Central memory CD8-positive, alpha-beta T cell (primary cell): ENCODE results near the gene OR9G4.

ENCODE experiments used
- ATAC-seq: fragments of 150-1000 bp; cut with Tn5 transposase; replicated peaks from 2 replicates; pipeline ENCODE4 v1.10.0; 2022; ENCODE audit warnings: mild to moderate bottlenecking, moderate FRiP score, moderate number of reproducible peaks; ENCODE audit not compliant: poor library complexity, severe bottlenecking; ENCODE audit errors: extremely low read depth
- DNase-seq, 2 donors: peaks; one replicate each; pipeline ENCODE4 v3.0.0; 2021; ENCODE audit warnings: low spot score in 2 of 2
- H3K27ac Mint-ChIP-seq: one replicate; pipeline ENCODE4 v1.8.0; 2022; ENCODE audit warnings: low read depth, mild to moderate bottlenecking, moderate library complexity, mixed read lengths
- H3K27me3 Mint-ChIP-seq: one replicate; pipeline ENCODE4 v1.8.0; 2022; ENCODE audit warnings: mixed read lengths
- H3K36me3 Mint-ChIP-seq: one replicate; pipeline ENCODE4 v1.8.0; 2022; ENCODE audit warnings: mild to moderate bottlenecking, moderate library complexity, mixed read lengths; ENCODE audit not compliant: insufficient read depth
- H3K4me1 Mint-ChIP-seq: one replicate; pipeline ENCODE4 v1.8.0; 2022; ENCODE audit warnings: mixed read lengths
- H3K4me3 Mint-ChIP-seq: one replicate; pipeline ENCODE4 v1.8.0; 2022; ENCODE audit warnings: mild to moderate bottlenecking, moderate library complexity, mixed read lengths
- H3K9me3 Mint-ChIP-seq: one replicate; pipeline ENCODE4 v1.8.0; 2022; ENCODE audit warnings: mixed read lengths

OR9G4 gene

DNA sequence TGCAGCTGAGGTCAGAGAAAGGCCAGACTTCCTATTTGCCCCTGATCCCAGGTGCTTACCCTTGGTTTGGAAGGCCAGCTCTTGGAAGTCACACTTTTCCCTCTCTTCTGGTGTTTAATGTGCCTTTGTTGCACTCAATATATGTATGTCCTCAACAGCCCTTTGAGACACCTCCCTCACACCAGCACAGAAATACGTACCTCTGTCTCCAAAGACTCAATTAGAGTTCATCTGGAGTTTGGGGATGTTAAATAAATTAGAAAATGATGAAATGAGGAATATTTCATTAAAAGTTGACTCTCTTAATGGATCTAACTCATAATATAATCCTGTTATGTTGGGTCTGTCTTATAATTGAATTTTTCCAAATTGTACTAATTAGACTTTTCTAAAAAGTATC is at the start of gene OR9G4:
Gene OR9G4 (minus strand): TSS at position 101 of the 400 bp plus-strand sequence. CDS start 4,931 bp downstream, outside the sequence.
- no peaks in the 10 kb centered on the region for H3K36me3 Mint-ChIP-seq
- DNase-seq, result no peak

DNA sequence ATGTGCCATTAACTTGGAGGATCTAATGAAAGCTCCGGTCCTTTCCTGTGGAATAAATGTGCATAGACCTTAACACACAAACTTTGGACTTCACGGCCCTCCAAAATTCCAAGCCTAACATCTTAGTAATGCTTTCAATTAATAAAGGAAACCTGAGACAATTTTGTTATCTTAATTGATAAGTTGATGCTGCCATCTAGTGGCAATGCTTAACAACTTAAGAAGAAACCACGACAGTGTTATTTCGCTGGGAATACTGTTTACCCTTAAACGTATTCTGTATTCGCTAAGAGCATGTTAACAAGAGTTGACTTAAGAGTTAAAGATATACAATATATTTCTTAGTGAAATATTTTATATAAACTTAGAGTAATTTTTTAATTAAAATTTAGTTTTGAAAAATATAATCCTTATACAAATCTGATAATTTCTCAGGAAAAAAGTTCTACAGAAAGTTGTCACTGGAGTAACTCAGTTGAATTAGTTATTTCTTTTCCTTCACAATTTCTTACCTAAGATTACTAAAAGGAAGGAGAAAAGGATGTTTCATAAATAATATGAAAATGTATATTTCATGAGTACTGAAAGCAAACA is 35.0 kb upstream of the OR9G4 start:
- no peak overlapping the region for H3K27ac Mint-ChIP-seq
- H3K4me3 Mint-ChIP-seq, result peak overlapping the region; percentile 20
- H3K4me1 Mint-ChIP-seq, result no peaks in the 10 kb centered on the region
- ATAC-seq (no peak), DNase-seq (no peak)
- H3K27me3 Mint-ChIP-seq, result no peaks in the 10 kb centered on the region
- no peaks in the 10 kb centered on the region for H3K36me3 Mint-ChIP-seq
- H3K9me3 Mint-ChIP-seq, result no peaks in the 10 kb centered on the region

More for the DNA sequence above, at the start of gene OR9G4:
- Mint-ChIP-seq H3K4me3 (no peak within 1 kb of the TSS), H3K27me3 (no peaks in the 10 kb centered on the region), H3K27ac (no peak within 1 kb of the TSS), H3K4me1 (no peaks in the 10 kb centered on the region), H3K9me3 (peaks cover 11% of the 10 kb centered on the region)
- ATAC-seq, result no peak

DNA sequence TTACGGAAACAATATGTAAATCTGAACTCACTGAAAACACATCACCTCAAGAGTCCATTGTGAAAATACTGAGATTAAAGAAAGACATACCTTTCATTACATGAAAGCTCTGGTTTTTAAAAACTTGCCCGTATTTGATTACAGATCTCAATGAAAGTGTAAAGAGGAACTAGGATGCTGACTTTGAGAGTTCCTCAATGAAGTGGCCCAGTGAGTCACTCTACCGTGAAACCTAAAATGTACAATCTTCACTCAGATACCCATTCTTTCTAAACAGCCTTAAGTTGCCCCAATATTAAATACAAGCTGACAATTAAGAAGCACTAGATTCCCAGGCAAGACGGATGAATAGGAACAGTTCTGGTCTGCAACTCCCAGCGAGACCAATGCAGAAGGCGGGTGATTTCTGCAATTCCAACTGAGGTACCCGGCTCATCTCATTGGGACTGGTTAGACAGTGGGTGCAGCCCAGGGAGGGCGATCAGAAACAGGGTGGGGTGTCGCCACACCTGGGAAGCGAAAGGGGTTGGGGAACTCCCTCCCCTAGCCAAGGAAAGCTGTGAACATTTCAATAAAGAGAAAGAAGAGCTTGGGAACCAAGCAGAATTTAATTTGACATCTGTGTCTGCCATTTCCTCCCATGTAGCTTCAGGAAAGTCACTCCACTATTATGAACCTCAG is 33.8 kb upstream of the OR9G4 start:
- no peaks in the 10 kb centered on the region for H3K4me1 Mint-ChIP-seq
- DNase-seq, result no peak
- no peaks in the 10 kb centered on the region for H3K36me3 Mint-ChIP-seq
- H3K9me3 Mint-ChIP-seq, result no peaks in the 10 kb centered on the region
- H3K4me3 Mint-ChIP-seq, result no peak overlapping the region
- no peak overlapping the region for H3K27ac Mint-ChIP-seq
- no peak for ATAC-seq
- H3K27me3 Mint-ChIP-seq, result no peaks in the 10 kb centered on the region

DNA sequence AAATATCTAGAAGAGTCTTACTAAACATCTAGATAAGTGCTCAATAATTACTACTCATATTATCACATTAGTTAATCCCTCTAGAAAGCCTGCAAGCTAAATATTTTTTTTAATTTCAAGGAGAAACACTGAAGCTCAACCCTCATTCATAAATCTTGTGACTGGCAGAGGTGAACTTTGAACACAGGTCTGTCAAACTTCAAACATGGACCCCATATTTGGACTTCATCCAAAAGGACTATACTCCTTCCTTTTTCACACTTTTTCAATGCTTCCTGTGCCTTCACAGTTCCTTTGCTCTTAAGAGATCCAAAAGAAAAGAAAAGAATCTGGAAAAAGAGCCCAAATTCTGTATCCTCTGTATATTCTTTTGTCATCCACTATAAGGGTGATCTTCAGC is 28.3 kb upstream of the OR9G4 start:
- Mint-ChIP-seq H3K4me1 (no peaks in the 10 kb centered on the region), H3K36me3 (no peaks in the 10 kb centered on the region), H3K27me3 (no peaks in the 10 kb centered on the region), H3K4me3 (no peak overlapping the region), H3K27ac (no peak overlapping the region), H3K9me3 (no peaks in the 10 kb centered on the region)
- DNase-seq (no peak), ATAC-seq (no peak)

DNA sequence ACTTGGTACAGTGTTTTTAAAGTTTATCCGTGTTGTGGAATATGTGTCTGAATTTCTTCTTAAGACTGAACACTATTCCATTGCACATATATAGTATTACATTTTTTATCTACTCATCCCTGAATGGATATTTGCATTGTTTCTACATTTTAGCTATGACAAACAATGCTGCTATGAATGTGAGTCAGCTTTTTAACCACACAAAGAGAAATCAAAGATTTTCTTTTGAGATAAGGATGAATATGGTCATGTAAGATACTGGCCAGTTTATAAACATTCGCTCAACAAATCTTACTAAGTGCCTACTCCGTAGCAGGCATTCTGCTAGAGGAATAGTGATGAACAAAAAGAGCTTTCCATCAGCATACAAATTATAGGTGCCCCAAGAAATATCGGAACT is 16.5 kb upstream of the OR9G4 start:
- ATAC-seq (no peak), DNase-seq (no peak)
- no peaks in the 10 kb centered on the region for H3K4me1 Mint-ChIP-seq
- H3K27me3 Mint-ChIP-seq, result no peaks in the 10 kb centered on the region
- H3K27ac Mint-ChIP-seq, result no peak overlapping the region
- H3K36me3 Mint-ChIP-seq, result no peaks in the 10 kb centered on the region
- H3K9me3 Mint-ChIP-seq, result peaks cover 11% of the 10 kb centered on the region
- H3K4me3 Mint-ChIP-seq, result no peak overlapping the region

DNA sequence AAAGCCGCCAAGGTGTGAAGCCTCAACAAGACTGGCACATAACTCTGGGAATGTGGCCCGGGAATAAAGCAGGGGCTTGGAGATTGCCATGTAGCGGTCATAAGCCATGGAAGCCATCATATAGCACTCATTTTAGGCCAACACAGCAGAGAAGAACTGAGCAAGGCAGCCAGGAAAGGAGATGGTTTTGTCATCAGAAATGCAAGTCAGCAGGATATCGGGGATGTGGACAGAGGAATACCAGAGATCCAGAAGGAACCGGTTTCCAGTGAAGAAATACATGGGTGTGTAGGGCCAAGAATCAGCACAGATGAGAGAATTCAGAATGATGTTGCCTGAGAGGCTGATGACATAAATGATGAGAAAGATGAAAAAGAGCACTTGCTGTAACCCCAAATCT is 3.0 kb upstream of the OR9G4 start:
- H3K9me3 Mint-ChIP-seq, result peaks cover 11% of the 10 kb centered on the region
- no peaks in the 10 kb centered on the region for H3K4me1 Mint-ChIP-seq
- H3K27ac Mint-ChIP-seq, result no peak overlapping the region
- no peaks in the 10 kb centered on the region for H3K27me3 Mint-ChIP-seq
- no peaks in the 10 kb centered on the region for H3K36me3 Mint-ChIP-seq
- ATAC-seq (no peak), DNase-seq (no peak)
- no peak overlapping the region for H3K4me3 Mint-ChIP-seq

DNA sequence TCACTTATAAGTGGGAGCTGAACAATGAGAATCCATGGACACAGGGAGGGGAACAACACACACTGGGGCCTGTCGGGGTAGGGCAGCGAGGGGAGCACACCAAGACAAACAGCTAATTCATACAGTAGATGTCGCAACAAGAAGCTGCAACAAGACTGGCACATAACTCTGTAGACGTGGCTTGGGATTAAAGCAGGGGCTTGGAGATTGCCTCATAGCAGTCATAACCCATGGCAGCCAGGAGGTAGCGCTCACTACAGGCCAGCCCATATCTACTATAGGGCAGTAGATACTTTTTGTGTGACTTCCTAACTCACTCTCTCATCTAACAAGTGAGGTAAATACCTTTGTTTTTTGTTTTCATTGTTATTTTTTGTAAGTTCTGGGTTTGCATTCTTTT is 1.7 kb upstream of the OR9G4 start:
- no peaks in the 10 kb centered on the region for H3K27me3 Mint-ChIP-seq
- H3K4me3 Mint-ChIP-seq, result no peak overlapping the region
- no peaks in the 10 kb centered on the region for H3K36me3 Mint-ChIP-seq
- peaks cover 11% of the 10 kb centered on the region for H3K9me3 Mint-ChIP-seq
- DNase-seq (no peak), ATAC-seq (no peak)
- H3K4me1 Mint-ChIP-seq, result no peaks in the 10 kb centered on the region
- no peak overlapping the region for H3K27ac Mint-ChIP-seq

DNA sequence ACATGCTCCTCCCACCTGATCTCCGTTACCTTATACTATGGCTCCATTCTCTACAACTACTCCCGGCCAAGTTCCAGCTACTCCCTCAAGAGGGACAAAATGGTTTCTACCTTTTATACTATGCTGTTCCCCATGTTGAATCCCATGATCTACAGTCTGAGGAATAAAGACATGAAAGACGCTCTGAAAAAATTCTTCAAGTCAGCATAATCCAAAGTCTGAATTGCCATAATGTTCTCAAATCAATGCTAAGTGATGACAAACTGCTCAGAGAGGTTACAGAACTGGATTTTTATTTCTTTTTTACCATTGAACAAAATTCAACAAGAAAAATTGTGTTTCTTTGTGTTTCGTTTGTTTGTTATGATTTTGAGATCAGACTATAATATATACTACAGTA is 7.6 kb downstream of the OR9G4 start:
- no peak overlapping the region for H3K27ac Mint-ChIP-seq
- DNase-seq (no peak), ATAC-seq (no peak)
- no peak overlapping the region for H3K4me3 Mint-ChIP-seq
- H3K27me3 Mint-ChIP-seq, result no peaks in the 10 kb centered on the region
- H3K4me1 Mint-ChIP-seq, result no peaks in the 10 kb centered on the region
- H3K9me3 Mint-ChIP-seq, result peaks cover 18% of the 10 kb centered on the region
- H3K36me3 Mint-ChIP-seq, result no peaks in the 10 kb centered on the region

DNA sequence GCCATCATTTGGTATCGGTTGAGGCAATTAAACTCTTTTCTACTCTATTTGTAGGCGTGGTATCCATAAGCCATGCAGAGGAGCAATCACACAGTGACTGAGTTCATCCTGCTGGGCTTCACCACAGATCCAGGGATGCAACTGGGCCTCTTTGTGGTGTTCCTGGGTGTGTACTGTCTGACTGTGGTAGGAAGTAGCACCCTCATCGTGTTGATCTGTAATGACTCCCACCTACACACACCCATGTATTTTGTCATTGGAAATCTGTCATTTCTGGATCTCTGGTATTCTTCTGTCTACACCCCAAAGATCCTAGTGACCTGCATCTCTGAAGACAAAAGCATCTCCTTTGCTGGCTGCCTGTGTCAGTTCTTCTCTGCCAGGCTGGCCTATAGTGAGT is 8.4 kb downstream of the OR9G4 start:
- no peak for DNase-seq
- no peak overlapping the region for H3K27ac Mint-ChIP-seq
- no peaks in the 10 kb centered on the region for H3K4me1 Mint-ChIP-seq
- ATAC-seq, result no peak
- no peaks in the 10 kb centered on the region for H3K27me3 Mint-ChIP-seq
- peaks cover 24% of the 10 kb centered on the region for H3K9me3 Mint-ChIP-seq
- no peaks in the 10 kb centered on the region for H3K36me3 Mint-ChIP-seq
- no peak overlapping the region for H3K4me3 Mint-ChIP-seq

DNA sequence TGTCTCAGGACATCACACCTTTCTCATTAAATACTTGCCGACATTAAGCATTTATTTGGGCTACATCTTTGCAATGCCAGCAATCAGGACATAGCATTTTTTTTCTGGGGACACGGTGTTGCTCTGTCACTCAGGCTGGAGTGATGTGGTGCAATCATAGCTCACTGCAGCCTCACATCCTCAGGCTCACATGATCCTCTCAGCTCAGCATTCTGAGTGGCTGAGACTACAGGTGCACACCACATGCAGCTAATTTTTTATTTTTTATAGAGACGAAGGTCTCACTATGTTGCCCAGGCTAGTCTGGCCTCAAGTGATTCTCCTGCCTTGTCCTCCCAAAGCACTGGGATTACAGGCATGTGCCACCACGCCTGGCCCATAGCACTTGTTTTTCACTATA is 28.0 kb downstream of the OR9G4 start:
- H3K27me3 Mint-ChIP-seq, result no peaks in the 10 kb centered on the region
- ATAC-seq (no peak), DNase-seq (no peak)
- peaks cover 3% of the 10 kb centered on the region for H3K36me3 Mint-ChIP-seq
- no peaks in the 10 kb centered on the region for H3K4me1 Mint-ChIP-seq
- H3K27ac Mint-ChIP-seq, result no peak overlapping the region
- H3K9me3 Mint-ChIP-seq, result peaks cover 24% of the 10 kb centered on the region
- H3K4me3 Mint-ChIP-seq, result no peak overlapping the region

DNA sequence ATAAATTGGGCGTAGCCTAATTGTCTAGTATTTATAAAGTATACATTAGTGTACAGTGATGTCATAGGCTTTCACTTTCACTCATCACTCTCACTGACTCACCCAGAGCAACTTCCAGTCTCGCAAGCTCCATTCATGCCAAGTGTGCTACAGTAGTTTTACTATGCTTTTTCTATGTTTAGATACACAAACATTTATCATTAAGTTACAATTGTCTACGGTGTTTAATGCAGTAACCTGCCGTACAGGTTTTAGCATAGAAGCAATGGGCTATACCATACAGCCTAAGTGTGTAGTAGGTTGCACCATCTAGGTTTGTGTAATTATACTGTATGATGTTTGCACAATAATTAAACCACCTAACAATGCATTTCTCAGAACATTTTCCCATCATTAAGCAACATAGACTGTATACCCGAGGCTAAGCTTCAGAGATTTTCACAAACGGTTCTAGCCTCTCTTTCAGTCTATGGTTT is 32.1 kb downstream of the OR9G4 start:
- ATAC-seq (no peak), DNase-seq (no peak)
- Mint-ChIP-seq H3K4me3 (no peak overlapping the region), H3K4me1 (no peaks in the 10 kb centered on the region), H3K27ac (no peak overlapping the region), H3K36me3 (no peaks in the 10 kb centered on the region), H3K27me3 (no peaks in the 10 kb centered on the region), H3K9me3 (peaks cover 33% of the 10 kb centered on the region)

DNA sequence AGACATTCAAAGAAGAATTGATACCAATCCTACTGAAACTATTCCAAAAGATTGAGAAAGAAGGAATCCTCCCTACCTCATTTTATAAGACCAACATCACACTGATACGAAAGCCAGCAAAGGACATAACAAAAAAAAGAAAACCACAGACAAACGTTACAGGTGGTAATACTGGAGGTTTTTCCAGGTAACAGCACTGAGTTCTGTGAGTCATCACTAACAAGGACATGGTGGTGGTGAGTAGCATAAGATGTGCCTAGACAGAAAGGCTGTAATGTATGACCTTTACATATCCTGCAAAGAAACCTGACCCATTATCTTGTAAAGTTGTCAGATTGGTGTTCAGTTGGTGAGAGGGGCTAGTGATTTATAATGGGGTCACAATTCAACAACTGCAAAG is 34.3 kb downstream of the OR9G4 start:
- Mint-ChIP-seq H3K27me3 (no peaks in the 10 kb centered on the region), H3K27ac (no peak overlapping the region), H3K4me1 (no peaks in the 10 kb centered on the region), H3K9me3 (peaks cover 28% of the 10 kb centered on the region), H3K36me3 (no peaks in the 10 kb centered on the region), H3K4me3 (no peak overlapping the region)
- no peak for DNase-seq
- ATAC-seq, result no peak

DNA sequence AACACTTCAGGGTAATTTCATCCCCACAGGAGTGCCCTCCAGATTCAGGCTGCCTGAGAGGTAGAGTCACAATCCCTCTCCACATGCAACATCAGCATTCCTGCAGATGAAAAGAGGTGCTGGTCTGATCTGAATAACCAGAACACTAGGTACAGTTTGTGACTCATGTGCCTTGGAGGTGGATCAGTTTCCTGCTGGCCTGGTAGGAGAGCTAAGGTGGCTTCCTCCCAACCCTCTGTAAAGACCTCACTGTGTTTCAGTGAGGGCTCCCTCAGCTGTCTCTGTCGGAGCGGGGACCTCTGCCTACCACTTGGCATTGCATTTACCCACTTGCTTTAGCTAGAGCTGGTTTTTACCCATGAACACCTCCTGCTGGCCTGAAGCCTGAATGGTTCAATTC is 42.0 kb downstream of the OR9G4 start:
- Mint-ChIP-seq H3K9me3 (peaks cover 10% of the 10 kb centered on the region), H3K27me3 (no peaks in the 10 kb centered on the region), H3K4me1 (no peaks in the 10 kb centered on the region), H3K27ac (no peak overlapping the region), H3K36me3 (no peaks in the 10 kb centered on the region), H3K4me3 (no peak overlapping the region)
- ATAC-seq (no peak), DNase-seq (no peak)
